ENCODE data around the gene IFT22.
"Not testable (repeated sequence)": the region's sequence is repeated elsewhere in the genome, so short reads cannot be mapped to it uniquely, and the experiment has no call there.

GRCh38 chr7:101289687-101290086 is 31.9 kb downstream of the IFT22 start:
- not testable (repeated sequence) for TF ChIP-seq POLR2A (IDR thresholded peaks at IDR 0.05)
- TF ChIP-seq, protein P1, sequence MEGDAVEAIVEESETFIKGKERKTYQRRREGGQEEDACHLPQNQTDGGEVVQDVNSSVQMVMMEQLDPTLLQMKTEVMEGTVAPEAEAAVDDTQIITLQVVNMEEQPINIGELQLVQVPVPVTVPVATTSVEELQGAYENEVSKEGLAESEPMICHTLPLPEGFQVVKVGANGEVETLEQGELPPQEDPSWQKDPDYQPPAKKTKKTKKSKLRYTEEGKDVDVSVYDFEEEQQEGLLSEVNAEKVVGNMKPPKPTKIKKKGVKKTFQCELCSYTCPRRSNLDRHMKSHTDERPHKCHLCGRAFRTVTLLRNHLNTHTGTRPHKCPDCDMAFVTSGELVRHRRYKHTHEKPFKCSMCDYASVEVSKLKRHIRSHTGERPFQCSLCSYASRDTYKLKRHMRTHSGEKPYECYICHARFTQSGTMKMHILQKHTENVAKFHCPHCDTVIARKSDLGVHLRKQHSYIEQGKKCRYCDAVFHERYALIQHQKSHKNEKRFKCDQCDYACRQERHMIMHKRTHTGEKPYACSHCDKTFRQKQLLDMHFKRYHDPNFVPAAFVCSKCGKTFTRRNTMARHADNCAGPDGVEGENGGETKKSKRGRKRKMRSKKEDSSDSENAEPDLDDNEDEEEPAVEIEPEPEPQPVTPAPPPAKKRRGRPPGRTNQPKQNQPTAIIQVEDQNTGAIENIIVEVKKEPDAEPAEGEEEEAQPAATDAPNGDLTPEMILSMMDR (IDR thresholded peaks at IDR 0.05 in 8 of 11, conservative IDR thresholded peaks at IDR 0.05 in 3 of 11): not testable (repeated sequence)

Data from spleen (tissue), 7 donors.